NT2/D1 (cell line): ENCODE measurements around the gene FOXL3.

Source experiments
- SUZ12 ChIP-seq: IDR thresholded peaks from 2 replicates; pipeline ENCODE4 v1.6.1; 2011; ENCODE audit not compliant: insufficient read length, insufficient read depth; ENCODE audit errors: extremely low read depth
- YY1 ChIP-seq: IDR thresholded peaks from 2 replicates; pipeline ENCODE4 v1.6.1; 2011; ENCODE audit not compliant: insufficient read length, insufficient read depth
- ZNF274 ChIP-seq: IDR thresholded peaks from 2 replicates; pipeline ENCODE4 v1.6.1; 2011; ENCODE audit warnings: mild to moderate bottlenecking, low read depth, low read length

- no peak for TF ChIP-seq YY1
- TF ChIP-seq ZNF274: no peak
- TF ChIP-seq SUZ12: no peak
Measured at GRCh38 chr7:271266-272107, 18.5 kb upstream of the FOXL3 start.
